Tibial nerve (tissue), 4 donors: ENCODE results near the gene NFKB1. TPM values are rescaled to one million over a fixed set of nuclear protein-coding genes. Genes with fewer than 3 reads are reported as not detected.
"Not testable (repeated sequence)": the region's sequence is repeated elsewhere in the genome, so short reads cannot be mapped to it uniquely, and the experiment has no call there.

Experiments
- DNase-seq, 2 donors: peaks; one replicate each; pipeline ENCODE4 v3.0.0-alpha.2; 2019; ENCODE audit warnings: low spot score in 2 of 2
- H3K27ac ChIP-seq, 4 donors: fragments of 200-600 bp; sonication (generic) in 3 of 4; one replicate each; pipeline ENCODE4 v1.5.1; 2017 to 2019; ENCODE audit warnings: mild to moderate bottlenecking in 1 of 4
- H3K27me3 ChIP-seq, 2 donors: fragments of 200-600 bp; sonication (generic) in 1 of 2; one replicate each; pipeline versions ENCODE4 v1.5.1 to v1.6.0; 2017 to 2019
- H3K36me3 ChIP-seq, 3 donors: fragments of 200-600 bp; sonication (generic); one replicate each; pipeline ENCODE4 v1.5.1; 2018 to 2019
- H3K4me1 ChIP-seq, 4 donors: fragments of 200-600 bp; sonication (generic) in 3 of 4; one replicate each; pipeline ENCODE4 v1.5.1; 2017 to 2019
- H3K4me3 ChIP-seq, 4 donors: fragments of 200-600 bp; sonication (generic) in 3 of 4; one replicate each; pipeline ENCODE4 v1.5.1; 2017 to 2019; ENCODE audit warnings: mild to moderate bottlenecking in 1 of 4, moderate library complexity in 1 of 4
- H3K9me3 ChIP-seq, 4 donors: fragments of 200-600 bp; sonication (generic) in 3 of 4; one replicate each; pipeline ENCODE4 v1.5.1; 2017 to 2019
- EP300 ChIP-seq, 2 donors: sonication (generic); formaldehyde crosslinking; IDR thresholded peaks; one replicate each; pipeline ENCODE4 v1.6.1; 2017; ENCODE audit warnings: antibody characterized with exemption in 2 of 2, mild to moderate bottlenecking in 1 of 2
- POLR2A ChIP-seq, 2 donors: fragments of 450-650 bp; IDR thresholded peaks; one replicate each; pipeline ENCODE4 v1.6.1; 2017; ENCODE audit warnings: antibody characterized with exemption in 2 of 2, mild to moderate bottlenecking in 2 of 2, moderate library complexity in 2 of 2
- WGBS, 2 donors: methylation state at CpG; one replicate each; pipeline ENCODE4 v1.1.5; 2018; 5-methylcytosine and 5-hydroxymethylcytosine counted together
- total RNA-seq, 4 donors: library from RNA; depleted of rRNA; stranded (reverse); fragments of >200 nt; gene quantifications; one replicate each; pipeline ENCODE4 v1.1.0, GENCODE V29; 2016
- TF ChIP-seq, protein P1 (sequence below), 5 experiments: fragments of 200-600 bp in 3 of 5; fragments of 450-650 bp in 2 of 5; sonication (generic) in 3 of 5; IDR thresholded peaks; one replicate each; pipeline ENCODE4 v1.5.1; 2016 to 2019; ENCODE audit warnings: antibody characterized with exemption in 5 of 5, mild to moderate bottlenecking in 3 of 5, moderate library complexity in 2 of 5

The NFKB1 gene
- total RNA-seq, 4 donors from 2014 or later: 21.6 to 44.8 (median 28.3) TPM

DNA sequence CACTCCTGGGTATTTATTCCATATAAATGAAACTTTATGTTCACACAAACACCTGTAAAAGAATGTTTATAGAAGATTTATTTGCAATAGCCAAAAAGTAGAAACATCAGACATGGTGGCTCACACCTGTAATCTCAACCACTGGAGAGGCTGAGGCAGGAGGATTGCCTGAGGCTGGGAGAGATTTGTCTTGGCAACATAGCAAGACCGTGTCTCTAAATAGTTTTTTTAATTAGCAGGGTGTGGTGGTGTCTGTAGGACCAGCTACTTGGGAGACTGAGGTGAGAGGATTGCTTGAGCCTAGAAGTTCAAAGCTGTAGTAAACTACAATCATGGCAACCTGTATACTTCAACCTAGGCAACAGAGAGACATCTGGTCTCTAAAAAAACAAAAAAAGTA is 27.7 kb upstream of the NFKB1 start:
- DNase-seq: no peak
- Histone ChIP-seq H3K4me1 (no peaks in the 10 kb centered on the region), H3K27me3 (no peaks in the 10 kb centered on the region), H3K27ac (no peak overlapping the region), H3K36me3 (no peaks in the 10 kb centered on the region), H3K4me3 (no peak overlapping the region), H3K9me3 (peaks cover 0 to 32% (median 0%) of the 10 kb centered on the region in 4 donors)
- 61% methylated on average over 1 of the region's 1 CpG for WGBS, 2 donors
- TF ChIP-seq, protein P1, sequence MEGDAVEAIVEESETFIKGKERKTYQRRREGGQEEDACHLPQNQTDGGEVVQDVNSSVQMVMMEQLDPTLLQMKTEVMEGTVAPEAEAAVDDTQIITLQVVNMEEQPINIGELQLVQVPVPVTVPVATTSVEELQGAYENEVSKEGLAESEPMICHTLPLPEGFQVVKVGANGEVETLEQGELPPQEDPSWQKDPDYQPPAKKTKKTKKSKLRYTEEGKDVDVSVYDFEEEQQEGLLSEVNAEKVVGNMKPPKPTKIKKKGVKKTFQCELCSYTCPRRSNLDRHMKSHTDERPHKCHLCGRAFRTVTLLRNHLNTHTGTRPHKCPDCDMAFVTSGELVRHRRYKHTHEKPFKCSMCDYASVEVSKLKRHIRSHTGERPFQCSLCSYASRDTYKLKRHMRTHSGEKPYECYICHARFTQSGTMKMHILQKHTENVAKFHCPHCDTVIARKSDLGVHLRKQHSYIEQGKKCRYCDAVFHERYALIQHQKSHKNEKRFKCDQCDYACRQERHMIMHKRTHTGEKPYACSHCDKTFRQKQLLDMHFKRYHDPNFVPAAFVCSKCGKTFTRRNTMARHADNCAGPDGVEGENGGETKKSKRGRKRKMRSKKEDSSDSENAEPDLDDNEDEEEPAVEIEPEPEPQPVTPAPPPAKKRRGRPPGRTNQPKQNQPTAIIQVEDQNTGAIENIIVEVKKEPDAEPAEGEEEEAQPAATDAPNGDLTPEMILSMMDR (IDR thresholded peaks at IDR 0.05): no peak
- TF ChIP-seq POLR2A (IDR thresholded peaks at IDR 0.05) (no peak), EP300 (IDR thresholded peaks at IDR 0.05) (no peak)

DNA sequence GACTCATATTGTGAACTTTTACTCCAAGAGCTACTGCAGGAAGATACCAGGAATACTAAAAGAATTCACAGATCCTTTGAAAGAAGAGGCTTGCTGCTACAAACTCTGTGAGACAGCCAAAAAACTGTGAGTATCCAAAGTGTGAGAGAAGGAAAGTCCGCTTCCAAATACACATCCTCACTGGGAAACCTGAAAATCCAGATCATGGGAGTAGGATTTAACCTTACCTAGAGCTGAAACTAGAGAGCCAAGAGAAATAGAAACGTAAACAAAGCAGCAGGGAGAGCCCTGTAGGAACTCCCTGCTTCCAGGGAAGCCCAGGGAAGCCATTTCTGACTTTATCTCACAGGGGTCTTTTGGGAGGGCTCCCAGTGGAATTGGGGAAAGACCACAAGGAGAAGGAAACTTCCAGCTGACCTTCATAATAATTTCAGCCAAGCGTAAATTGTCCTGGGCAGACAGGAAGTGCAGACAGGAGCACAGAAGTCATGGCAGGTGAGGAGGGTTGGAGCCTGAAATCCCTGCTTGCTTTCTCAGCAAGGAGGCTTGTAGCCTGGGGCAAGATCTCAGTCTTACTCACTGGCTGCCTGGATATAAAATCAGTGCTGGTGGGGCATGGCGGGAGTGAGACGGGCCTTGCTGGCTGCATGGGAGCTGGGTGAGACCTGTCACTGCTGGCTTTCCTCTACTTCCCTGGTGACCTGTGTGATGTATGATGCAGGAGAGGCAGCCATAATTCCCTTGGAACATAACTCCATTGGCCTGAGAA is 26.2 kb upstream of the NFKB1 start:
- Histone ChIP-seq H3K4me1 (no peaks in the 10 kb centered on the region), H3K4me3 (no peak overlapping the region), H3K9me3 (peaks cover 0 to 41% (median 0%) of the 10 kb centered on the region in 4 donors), H3K27ac (no peak overlapping the region), H3K36me3 (no peaks in the 10 kb centered on the region), H3K27me3 (no peaks in the 10 kb centered on the region)
- WGBS, 2 donors: 90 to 92% methylated on average over 5 of the region's 5 CpGs
- TF ChIP-seq EP300 (IDR thresholded peaks at IDR 0.05) (no peak), POLR2A (IDR thresholded peaks at IDR 0.05) (no peak)
- TF ChIP-seq, protein P1 (IDR thresholded peaks at IDR 0.05): no peak
- no peak for DNase-seq

DNA sequence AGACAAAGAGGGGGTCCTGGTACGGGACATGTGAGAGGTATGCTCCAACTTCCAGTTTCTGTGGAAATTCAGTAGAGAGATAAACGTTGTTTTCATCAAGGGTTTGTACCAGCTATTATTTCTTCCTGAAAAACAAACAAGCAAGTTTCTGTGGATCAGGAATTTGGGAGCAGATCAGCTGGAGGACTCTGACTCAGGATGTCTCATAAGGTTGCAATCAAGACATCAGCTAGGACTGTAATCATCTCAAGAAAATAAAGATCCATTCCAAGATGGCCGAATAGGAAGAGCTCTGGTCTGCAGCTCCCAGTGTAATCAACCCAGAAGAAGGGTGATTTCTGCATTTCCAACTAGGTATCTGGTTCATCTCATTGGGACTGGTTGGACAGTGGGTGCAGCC is 23.5 kb upstream of the NFKB1 start:
- WGBS, 2 donors: 82% methylated on average over 3 of the region's 3 CpGs

DNA sequence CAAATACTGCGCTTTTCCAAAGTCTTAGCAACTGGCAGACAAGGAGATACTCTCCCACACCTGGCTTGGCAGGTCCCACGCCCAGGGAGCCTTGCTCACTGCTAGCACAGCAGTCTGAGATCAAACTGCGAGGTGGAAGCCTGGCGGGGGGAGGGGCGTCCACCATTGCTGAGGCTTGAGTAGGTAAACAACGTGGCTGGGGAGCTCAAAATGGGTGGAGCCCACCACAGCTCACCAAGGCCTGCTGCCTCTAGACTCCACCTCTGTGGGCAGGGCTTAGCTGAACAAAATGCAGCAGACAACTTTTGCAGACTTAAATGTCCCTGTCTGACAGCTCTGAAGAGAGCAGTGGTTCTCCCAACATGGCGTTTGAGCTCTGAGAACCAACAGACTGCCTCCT is 23.0 kb upstream of the NFKB1 start:
- Histone ChIP-seq H3K27me3 (no peaks in the 10 kb centered on the region), H3K4me3 (no peak overlapping the region), H3K9me3 (peaks cover 0 to 51% (median 0%) of the 10 kb centered on the region in 4 donors), H3K27ac (no peak overlapping the region), H3K36me3 (no peaks in the 10 kb centered on the region), H3K4me1 (no peaks in the 10 kb centered on the region)
- 70 to 78% methylated on average over 4 to 7 of the region's 7 CpGs for WGBS, 2 donors
- no peak for DNase-seq
- TF ChIP-seq POLR2A (IDR thresholded peaks at IDR 0.05) (no peak), EP300 (IDR thresholded peaks at IDR 0.05) (no peak)
- TF ChIP-seq, protein P1 (IDR thresholded peaks at IDR 0.05): no peak

More for the DNA sequence above, 23.5 kb upstream of the NFKB1 start:
- Histone ChIP-seq H3K27me3 (no peaks in the 10 kb centered on the region), H3K27ac (no peak overlapping the region), H3K36me3 (no peaks in the 10 kb centered on the region), H3K9me3 (peaks cover 0 to 47% (median 0%) of the 10 kb centered on the region in 4 donors), H3K4me1 (no peaks in the 10 kb centered on the region), H3K4me3 (no peak overlapping the region)
- no peak for DNase-seq
- TF ChIP-seq, protein P1 (IDR thresholded peaks at IDR 0.05): no peak
- TF ChIP-seq POLR2A (IDR thresholded peaks at IDR 0.05) (no peak), EP300 (IDR thresholded peaks at IDR 0.05) (no peak)

DNA sequence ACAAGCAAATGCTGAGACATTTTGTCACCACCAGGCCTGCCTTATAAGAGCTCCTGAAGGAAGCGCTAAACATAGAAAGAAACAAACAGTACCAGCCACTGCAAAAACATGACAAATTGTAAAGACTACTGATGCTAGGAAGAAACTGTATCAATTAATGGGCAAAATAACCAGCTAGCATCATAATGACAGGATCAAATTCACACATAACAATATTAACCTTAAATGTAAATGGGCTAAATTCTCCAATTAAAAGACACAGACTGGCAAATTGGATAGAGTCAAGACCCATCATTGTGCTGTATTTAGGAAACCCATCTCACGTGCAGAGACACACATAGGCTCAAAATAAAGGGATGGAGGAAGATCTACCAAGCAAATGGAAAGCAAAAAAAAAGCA is 21.3 kb upstream of the NFKB1 start:
- not testable (repeated sequence) for H3K36me3 ChIP-seq, H3K27me3 ChIP-seq, DNase-seq, H3K27ac ChIP-seq, H3K4me3 ChIP-seq, H3K4me1 ChIP-seq
- H3K9me3 ChIP-seq: peaks cover 0 to 46% (median 0%) of the 10 kb centered on the region in 4 donors
- WGBS, 2 donors: 89 to 96% methylated on average over 2 of the region's 2 CpGs
